GM12801 (cell line): ENCODE measurements around the gene GNG12.

Experiments
- CTCF ChIP-seq: IDR thresholded peaks from one replicate; pipeline ENCODE4 v1.5.1; 2011; ENCODE audit warnings: control low read depth; ENCODE audit not compliant: insufficient read length; ENCODE audit errors: extremely low read depth

The GNG12 gene

GRCh38 chr1:67831850-67832513 is 1.3 kb downstream of the GNG12 start:
- no peak for TF ChIP-seq CTCF

DNA sequence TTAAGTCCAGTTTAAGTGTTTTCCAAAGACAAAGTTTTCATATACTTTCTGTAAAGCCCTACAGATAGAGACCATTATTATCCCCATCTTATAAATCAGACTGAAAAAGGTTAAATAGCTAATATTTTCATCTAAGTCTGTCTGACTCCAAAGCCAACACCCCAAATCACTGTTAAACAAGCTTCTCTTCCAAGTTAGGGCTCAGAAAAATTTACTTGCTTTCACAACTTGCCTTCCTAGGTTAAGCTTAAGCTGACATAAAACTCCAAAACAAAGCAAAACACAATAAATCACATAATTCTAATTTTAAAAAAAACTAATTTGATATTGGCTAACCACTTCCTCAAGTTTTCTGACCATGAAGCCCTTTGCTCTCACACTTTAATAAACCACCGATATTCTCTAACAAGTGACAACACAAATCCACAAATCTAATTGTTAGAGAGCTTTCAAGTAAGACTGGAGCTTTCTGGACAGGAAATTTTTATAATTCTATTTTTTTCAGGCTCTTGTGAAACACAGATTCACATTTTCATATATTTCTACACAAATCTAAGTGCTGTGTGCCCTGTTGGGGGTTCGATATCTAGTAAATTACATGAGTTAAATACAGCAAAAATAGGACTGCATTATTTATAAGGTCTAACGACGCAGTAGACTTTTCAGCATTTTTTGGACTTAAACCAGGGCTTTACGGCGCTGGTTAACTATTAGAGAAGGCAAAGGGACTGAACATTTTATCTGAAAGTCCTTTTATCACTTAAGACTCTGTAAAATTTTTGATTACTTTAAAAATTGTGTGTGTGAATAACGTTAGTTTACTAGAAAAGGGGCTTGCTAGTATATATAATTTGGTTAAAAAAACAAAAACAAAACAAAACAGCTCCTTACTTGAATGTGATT is 2.1 kb downstream of the GNG12 start:
- no peak for TF ChIP-seq CTCF

DNA sequence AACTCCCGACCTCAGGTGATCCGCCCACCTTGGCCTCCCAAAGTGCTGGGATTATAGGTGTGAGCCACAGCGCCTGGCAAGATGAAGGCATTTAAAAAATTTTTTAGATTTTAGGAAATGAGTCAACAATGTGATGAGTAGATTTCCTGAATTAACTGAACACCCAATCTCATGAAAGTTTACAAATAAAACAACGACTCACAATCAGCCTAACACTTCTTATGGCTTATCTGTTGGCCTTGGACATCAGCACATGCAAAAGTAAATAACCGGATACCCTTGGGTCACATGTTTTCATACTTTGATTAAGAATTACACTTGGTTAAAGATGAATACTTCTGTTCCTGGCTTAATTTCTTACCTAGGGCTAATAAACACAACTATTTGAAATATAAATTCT is 3.0 kb downstream of the GNG12 start:
- no peak for TF ChIP-seq CTCF

DNA sequence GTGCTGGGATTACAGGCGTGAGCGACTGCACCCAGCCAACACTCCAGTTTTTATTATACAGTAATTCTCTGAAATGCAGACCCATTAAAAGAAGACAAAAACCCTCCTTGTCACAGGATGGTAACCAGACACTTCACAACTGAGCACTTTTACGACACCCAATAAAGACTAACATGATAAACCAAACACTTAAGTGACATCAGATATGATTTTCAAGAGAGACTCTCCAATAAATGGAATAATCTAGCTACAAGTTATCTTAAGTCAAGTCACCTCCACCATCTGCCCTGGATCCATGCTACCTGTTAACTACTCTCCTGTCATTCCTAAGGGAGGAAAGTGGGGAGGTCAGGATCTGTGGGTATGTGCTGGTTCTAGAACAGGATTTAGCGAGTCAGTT is 5.6 kb downstream of the GNG12 start:
- TF ChIP-seq CTCF: no peak

GRCh38 chr1:67825591-67825990 is 7.7 kb downstream of the GNG12 start:
- no peak for TF ChIP-seq CTCF

GRCh38 chr1:67824766-67825165 is 8.5 kb downstream of the GNG12 start:
- TF ChIP-seq CTCF: no peak

GRCh38 chr1:67823615-67824014 is 9.7 kb downstream of the GNG12 start:
- TF ChIP-seq CTCF: no peak
